ENCODE results near the gene DECR2.

DNA sequence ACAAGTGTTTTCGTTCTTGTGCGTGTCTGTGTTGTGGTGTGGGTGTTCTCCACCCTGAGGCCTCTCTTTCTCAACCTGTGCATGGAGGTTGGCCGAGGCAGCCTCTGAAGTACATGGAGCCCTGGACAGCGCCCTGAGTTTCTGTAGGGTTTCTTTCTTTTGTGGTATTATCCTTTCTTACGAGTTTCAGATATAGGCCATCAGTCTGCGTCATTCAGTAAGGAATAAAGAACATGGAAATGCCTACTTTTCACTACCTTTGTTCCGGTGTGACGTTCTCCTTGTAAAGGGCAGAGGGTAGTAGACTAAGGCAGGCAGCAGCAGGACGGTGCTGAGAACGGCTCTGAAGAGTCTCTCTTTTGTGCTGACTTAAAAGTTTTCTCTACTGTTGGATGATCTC lies 42.3 kb downstream of the DECR2 start:
- TF ChIP-seq CTCF (IDR thresholded peaks at IDR 0.05): no peak
- TF ChIP-seq POLR2A (IDR thresholded peaks at IDR 0.05): no peak
